Esophagus mucosa (tissue), 1 donor: Measurements from ENCODE around the gene LTC4S. TPM values are rescaled to one million over a fixed set of nuclear protein-coding genes. Genes with fewer than 3 reads are reported as not detected.
A peak's percentile ranks its signal among the peaks of the same experiment; 100 is the strongest.

ENCODE experiments used
- ATAC-seq: fragments of 200-7000 bp; cut with Tn5 transposase; one replicate; pipeline ENCODE4 v1.9.1; 2020
- total RNA-seq: library from RNA; stranded (reverse); gene quantifications from one replicate; pipeline ENCODE4 v1.2.4, GENCODE V29; 2023
- donor health status: DM: yes; HTN: yes; CAD: no.

The LTC4S gene
- total RNA-seq, 1 donor from 2014 or later: 5.1 TPM

- ATAC-seq: no peak
Measured at GRCh38 chr5:179812135-179812825, 18.5 kb downstream of the LTC4S start.

GRCh38 chr5:179812997-179813607 is 19.3 kb downstream of the LTC4S start:
- no peak for ATAC-seq

GRCh38 chr5:179814090-179814489 is 20.3 kb downstream of the LTC4S start:
- ATAC-seq: no peak

GRCh38 chr5:179815491-179816249 is 21.9 kb downstream of the LTC4S start:
- no peak for ATAC-seq

- ATAC-seq: no peak
Measured at GRCh38 chr5:179816401-179816795, 22.6 kb downstream of the LTC4S start.

- ATAC-seq: no peak
Measured at GRCh38 chr5:179816796-179817469, 23.1 kb downstream of the LTC4S start.

- ATAC-seq: no peak
Measured at GRCh38 chr5:179817470-179817840, 23.7 kb downstream of the LTC4S start.

- no peak for ATAC-seq
Measured at GRCh38 chr5:179817890-179818745, 24.3 kb downstream of the LTC4S start.

- ATAC-seq: peak; percentile 82
Measured at GRCh38 chr5:179818746-179819295, 25.0 kb downstream of the LTC4S start.

- ATAC-seq: peak; percentile 30
Measured at GRCh38 chr5:179819296-179820126, 25.7 kb downstream of the LTC4S start.

GRCh38 chr5:179820127-179820482 is 26.3 kb downstream of the LTC4S start:
- no peak for ATAC-seq

GRCh38 chr5:179820483-179821297 is 26.9 kb downstream of the LTC4S start, which contains the start of gene SQSTM1:
SQSTM1 (plus strand) TSS chr5:179820905; CDS start chr5:179820937, 32 bp downstream.
- peak; percentile 64 for ATAC-seq

GRCh38 chr5:179821298-179822058 is 27.7 kb downstream of the LTC4S start:
- peak; percentile 78 for ATAC-seq

- no peak for ATAC-seq
Measured at GRCh38 chr5:179822059-179822432, 28.3 kb downstream of the LTC4S start.

GRCh38 chr5:179822444-179822990 is 28.7 kb downstream of the LTC4S start:
- ATAC-seq: no peak

GRCh38 chr5:179823937-179824744 is 30.4 kb downstream of the LTC4S start:
- ATAC-seq: no peak

- no peak for ATAC-seq
Measured at GRCh38 chr5:179824745-179825112, 30.9 kb downstream of the LTC4S start.

GRCh38 chr5:179825655-179826182 is 31.9 kb downstream of the LTC4S start:
- ATAC-seq: no peak
